Nephron (organoid): ENCODE results near the gene ARHGAP4.

Experiments
- H3K27ac Mint-ChIP-seq, 3 experiments: 2 replicates each; pipeline ENCODE4 v1.8.0; 2020; ENCODE audit warnings: mixed read lengths in 3 of 3, mild to moderate bottlenecking in 2 of 3, moderate library complexity in 1 of 3
- H3K27me3 Mint-ChIP-seq: 2 replicates; pipeline ENCODE4 v1.8.0; 2021; ENCODE audit warnings: low read depth, mild to moderate bottlenecking, moderate library complexity, mixed read lengths
- H3K36me3 Mint-ChIP-seq: 2 replicates; pipeline ENCODE4 v1.8.0; 2020; ENCODE audit warnings: low read depth, mixed read lengths
- H3K4me1 Mint-ChIP-seq: 2 replicates; pipeline ENCODE4 v1.8.0; 2020; ENCODE audit warnings: mixed read lengths
- H3K4me3 Mint-ChIP-seq, 3 experiments: 2 replicates each; pipeline ENCODE4 v1.8.0; 2020; ENCODE audit warnings: mild to moderate bottlenecking in 3 of 3, mixed read lengths in 3 of 3, moderate library complexity in 2 of 3
- H3K9me3 Mint-ChIP-seq: 2 replicates; pipeline ENCODE4 v1.8.0; 2020; ENCODE audit warnings: mixed read lengths
- TF ChIP-seq, protein P1 (sequence below), 3 experiments: fragments of 200-600 bp; sonication (generic); IDR thresholded peaks; one replicate each; pipeline ENCODE4 v1.5.0; 2021; ENCODE audit warnings: antibody characterized with exemption in 3 of 3; ENCODE audit not compliant: unreplicated experiment in 3 of 3

ARHGAP4 gene

DNA sequence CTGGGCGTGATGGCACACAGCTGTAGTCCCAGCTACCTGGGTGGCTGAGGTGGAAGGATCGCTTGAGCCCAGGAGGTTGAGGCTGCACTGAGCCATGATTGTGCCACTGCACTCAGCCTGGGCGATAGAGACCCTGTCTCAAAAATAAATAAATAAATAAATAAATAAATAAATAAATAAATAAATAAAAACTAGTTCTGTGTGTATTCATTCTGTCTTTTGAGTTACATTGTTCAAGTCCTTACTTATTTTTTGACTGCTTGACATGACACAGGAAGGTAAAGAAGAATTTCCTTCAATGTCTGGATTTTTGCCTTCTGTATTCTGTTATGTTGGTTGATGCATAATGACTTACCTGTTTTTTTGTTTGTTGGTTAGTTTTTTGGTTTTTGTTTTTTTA is 11.0 kb upstream of the ARHGAP4 start:
- no peak overlapping the region for H3K27ac Mint-ChIP-seq
- TF ChIP-seq, protein P1, sequence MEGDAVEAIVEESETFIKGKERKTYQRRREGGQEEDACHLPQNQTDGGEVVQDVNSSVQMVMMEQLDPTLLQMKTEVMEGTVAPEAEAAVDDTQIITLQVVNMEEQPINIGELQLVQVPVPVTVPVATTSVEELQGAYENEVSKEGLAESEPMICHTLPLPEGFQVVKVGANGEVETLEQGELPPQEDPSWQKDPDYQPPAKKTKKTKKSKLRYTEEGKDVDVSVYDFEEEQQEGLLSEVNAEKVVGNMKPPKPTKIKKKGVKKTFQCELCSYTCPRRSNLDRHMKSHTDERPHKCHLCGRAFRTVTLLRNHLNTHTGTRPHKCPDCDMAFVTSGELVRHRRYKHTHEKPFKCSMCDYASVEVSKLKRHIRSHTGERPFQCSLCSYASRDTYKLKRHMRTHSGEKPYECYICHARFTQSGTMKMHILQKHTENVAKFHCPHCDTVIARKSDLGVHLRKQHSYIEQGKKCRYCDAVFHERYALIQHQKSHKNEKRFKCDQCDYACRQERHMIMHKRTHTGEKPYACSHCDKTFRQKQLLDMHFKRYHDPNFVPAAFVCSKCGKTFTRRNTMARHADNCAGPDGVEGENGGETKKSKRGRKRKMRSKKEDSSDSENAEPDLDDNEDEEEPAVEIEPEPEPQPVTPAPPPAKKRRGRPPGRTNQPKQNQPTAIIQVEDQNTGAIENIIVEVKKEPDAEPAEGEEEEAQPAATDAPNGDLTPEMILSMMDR (IDR thresholded peaks at IDR 0.05; ENCODE audit: unreplicated experiment in 3 of 3) = no peak
- H3K27me3 Mint-ChIP-seq = no peaks in the 10 kb centered on the region
- H3K36me3 Mint-ChIP-seq = peaks cover 4% of the 10 kb centered on the region
- no peaks in the 10 kb centered on the region for H3K4me1 Mint-ChIP-seq
- H3K4me3 Mint-ChIP-seq = no peak overlapping the region
- H3K9me3 Mint-ChIP-seq = peaks cover 10% of the 10 kb centered on the region

DNA sequence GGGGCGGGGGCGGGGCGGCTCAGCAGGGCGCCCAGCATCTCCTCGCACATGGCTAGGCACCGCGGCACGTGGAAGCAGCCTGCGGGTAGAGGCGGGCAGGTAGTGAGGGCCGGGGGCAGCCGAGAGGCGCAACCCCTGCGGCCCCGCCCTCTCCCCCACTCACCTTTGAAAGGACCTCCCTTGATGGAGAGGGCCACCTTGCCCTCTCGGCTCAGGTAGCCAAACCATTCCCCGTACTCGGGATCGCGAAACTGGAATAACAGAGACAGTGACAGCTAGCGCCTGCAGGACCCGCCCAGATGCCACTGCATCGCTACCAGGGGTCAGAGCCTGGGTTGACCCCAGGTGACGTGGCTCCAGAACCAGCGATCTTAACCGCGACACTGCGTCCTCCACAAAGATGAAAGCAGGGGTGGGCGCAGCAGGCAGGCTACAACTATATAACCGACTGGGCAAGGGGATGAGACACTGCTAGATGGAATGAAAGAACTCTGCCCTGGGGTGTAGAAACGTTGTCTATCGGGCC is 9.3 kb upstream of the ARHGAP4 start:
- TF ChIP-seq, protein P1 (IDR thresholded peaks at IDR 0.05; ENCODE audit: unreplicated experiment in 3 of 3) = no peak
- H3K27ac Mint-ChIP-seq = no peak overlapping the region
- peaks cover 15% of the 10 kb centered on the region for H3K9me3 Mint-ChIP-seq
- H3K36me3 Mint-ChIP-seq = peaks cover 11% of the 10 kb centered on the region
- peak overlapping the region; percentile 64 to 79 (median 77) for H3K4me3 Mint-ChIP-seq
- no peaks in the 10 kb centered on the region for H3K27me3 Mint-ChIP-seq
- H3K4me1 Mint-ChIP-seq = no peaks in the 10 kb centered on the region

DNA sequence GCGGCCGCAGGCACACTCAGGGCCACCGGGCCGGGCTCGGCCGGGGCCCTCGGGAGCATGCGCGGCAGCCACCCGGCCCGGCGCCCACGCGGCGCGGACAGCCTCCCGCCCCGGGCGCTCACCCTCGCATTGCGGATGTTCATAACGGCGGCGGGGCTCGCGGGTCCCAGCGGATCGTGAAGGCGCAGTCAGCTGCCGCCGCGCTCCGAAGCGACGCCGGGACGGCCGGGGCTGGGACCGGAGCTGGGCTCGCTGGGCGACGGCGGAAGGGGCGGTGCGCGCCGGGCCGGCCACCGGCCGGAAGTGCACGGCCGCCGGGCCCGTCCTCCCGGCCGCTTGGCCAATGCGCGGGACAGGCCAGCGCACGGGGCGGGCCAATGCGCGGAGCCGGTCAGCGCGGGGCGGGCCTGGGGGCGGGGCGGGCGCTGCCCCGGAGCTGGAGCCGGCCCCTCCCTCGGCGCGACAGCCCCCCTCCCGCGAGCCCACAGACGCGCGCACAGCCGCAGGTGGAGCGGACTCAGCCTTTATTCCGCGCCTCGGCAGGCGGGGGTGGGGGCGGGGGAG is 8.8 kb upstream of the ARHGAP4 start, which contains the start of gene NAA10:
Gene NAA10, minus strand, starts transcription at position 276 of the 564 bp plus-strand sequence. Its CDS starts 133 bp downstream, at position 143.
- peaks cover 15% of the 10 kb centered on the region for H3K9me3 Mint-ChIP-seq
- H3K4me1 Mint-ChIP-seq = no peaks in the 10 kb centered on the region
- TF ChIP-seq, protein P1 (IDR thresholded peaks at IDR 0.05; ENCODE audit: unreplicated experiment in 3 of 3) = no peak
- peaks cover 11% of the 10 kb centered on the region for H3K36me3 Mint-ChIP-seq
- no peaks in the 10 kb centered on the region for H3K27me3 Mint-ChIP-seq
- peak within 1 kb of the TSS; percentile 85 to 88 (median 88) for H3K4me3 Mint-ChIP-seq
- H3K27ac Mint-ChIP-seq = peak within 1 kb of the TSS in 1 of 3 experiments; percentile 59

DNA sequence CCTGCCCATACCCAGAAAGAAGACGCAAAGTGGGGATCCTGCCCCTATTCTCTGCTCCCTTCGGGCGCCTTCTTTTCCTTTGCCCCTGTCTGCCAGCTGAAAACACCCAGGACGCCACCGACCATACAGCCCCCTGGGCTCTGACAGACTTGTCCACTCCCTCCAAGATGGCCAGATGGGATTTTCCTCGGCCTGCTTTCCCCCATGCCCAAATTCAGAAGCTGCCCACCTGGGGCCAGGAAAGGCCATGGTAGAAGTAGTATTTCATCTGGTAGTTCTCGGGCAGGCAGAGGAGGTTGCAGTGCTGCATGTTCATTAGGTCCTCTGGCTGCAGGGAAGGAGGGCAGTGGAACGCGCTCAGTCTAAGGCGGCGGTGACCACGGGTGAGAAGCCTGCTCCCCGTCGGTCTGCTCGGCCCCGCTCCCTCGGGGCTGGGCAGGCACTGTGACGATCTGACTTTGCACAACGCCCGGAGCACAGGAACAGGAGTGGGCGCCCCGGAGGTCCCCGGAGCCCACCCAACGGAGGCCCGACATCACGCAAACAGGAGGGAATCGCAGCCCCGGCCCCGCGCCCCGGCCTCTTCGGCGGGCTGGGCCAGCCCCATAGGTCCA is 8.2 kb upstream of the ARHGAP4 start:
- H3K4me3 Mint-ChIP-seq = peak overlapping the region; percentile 85 to 88 (median 88)

DNA sequence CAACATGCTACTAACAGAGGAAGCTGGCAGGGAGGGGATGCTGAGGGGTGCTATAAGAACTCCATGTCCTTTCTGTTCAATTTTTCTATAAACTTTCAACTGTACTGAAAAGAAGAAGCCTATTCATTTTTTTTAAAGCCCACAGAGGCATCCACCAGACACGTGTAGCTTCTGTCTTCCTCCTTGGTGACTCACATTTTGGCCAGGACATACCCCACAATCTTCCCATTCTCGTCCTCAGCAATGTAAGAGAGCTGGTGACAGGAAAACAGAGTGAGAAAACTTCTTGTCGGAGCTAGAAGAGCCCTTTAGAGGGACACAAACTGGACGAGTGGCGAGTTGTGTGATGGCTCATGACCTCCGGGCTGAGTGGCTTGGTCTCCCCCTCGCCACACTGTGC is 7.7 kb upstream of the ARHGAP4 start:
- Mint-ChIP-seq H3K36me3 (peaks cover 15% of the 10 kb centered on the region), H3K9me3 (peaks cover 18% of the 10 kb centered on the region), H3K27me3 (no peaks in the 10 kb centered on the region), H3K4me1 (no peaks in the 10 kb centered on the region), H3K27ac (peak overlapping the region in 1 of 3 experiments; percentile 59), H3K4me3 (peak overlapping the region; percentile 85 to 88 (median 88))
- TF ChIP-seq, protein P1 (IDR thresholded peaks at IDR 0.05; ENCODE audit: unreplicated experiment in 3 of 3) = no peak

More for the DNA sequence above, 8.2 kb upstream of the ARHGAP4 start:
- Mint-ChIP-seq H3K27ac (peak overlapping the region in 1 of 3 experiments; percentile 59), H3K4me1 (no peaks in the 10 kb centered on the region), H3K36me3 (peaks cover 11% of the 10 kb centered on the region), H3K9me3 (peaks cover 15% of the 10 kb centered on the region), H3K27me3 (no peaks in the 10 kb centered on the region)
- TF ChIP-seq, protein P1 (IDR thresholded peaks at IDR 0.05; ENCODE audit: unreplicated experiment in 3 of 3) = no peak
